ENCODE measurements around the gene GREB1L. TPM values are rescaled to one million over a fixed set of nuclear protein-coding genes. Genes with fewer than 3 reads are reported as not detected.

Gene GREB1L
- polyA plus RNA-seq, 2 of the 4 experiments (the other 2 are of a cell fraction) = 1.4 to 2.8 TPM

- TF ChIP-seq ATOH8 (CRISPR knock-in tag; IDR thresholded peaks at IDR 0.05; ENCODE audit: low read depth) (no peak), HES2 (IDR thresholded peaks at IDR 0.05) (no peak), ZNF302 (CRISPR knock-in tag; IDR thresholded peaks at IDR 0.05) (no peak), EHMT2 (IDR thresholded peaks at IDR 0.05; ENCODE audit: low read depth) (no peak), HOXA7 (CRISPR knock-in tag; IDR thresholded peaks at IDR 0.05) (no peak), PHF8 (IDR thresholded peaks at IDR 0.05; ENCODE audit: borderline replicate concordance, low read depth) (no peak), RFX5 (IDR thresholded peaks at IDR 0.05) (no peak)
These were observed 221.7 kb downstream of the GREB1L start (continued) for GRCh38 chr18:21463718-21464117.

- Histone ChIP-seq H3K4me1 (no peaks in the 10 kb centered on the region), H3K4me2 (no peak overlapping the region), H3K9me3 (no peaks in the 10 kb centered on the region), H3K27ac (no peak overlapping the region), H3K4me3 (no peak overlapping the region)
- ATAC-seq = no peak
- 45% methylated on average over 4 of the region's 4 CpGs for WGBS (ENCODE audit: missing lambda C conversion rate)
- DNase-seq (ENCODE audit: low read depth in 1 of 2, low spot score in 1 of 2) = no peak
- POLR2A ChIA-PET = no interaction called here
- CTCF ChIA-PET = no interaction called here
- no peak for TF ChIP-seq ZNF302 (CRISPR knock-in tag; IDR thresholded peaks at IDR 0.05)
- TF ChIP-seq CBX2 (IDR thresholded peaks at IDR 0.05; ENCODE audit: borderline replicate concordance, low read depth) = no peak
- TF ChIP-seq EHF (CRISPR knock-in tag; IDR thresholded peaks at IDR 0.05) = no peak
- no peak for TF ChIP-seq NR3C1 (IDR thresholded peaks at IDR 0.05)
- TF ChIP-seq HES2 (IDR thresholded peaks at IDR 0.05) = no peak
- TF ChIP-seq CEBPB (IDR thresholded peaks at IDR 0.05) = no peak
- no peak for TF ChIP-seq HOXB13 (CRISPR knock-in tag; IDR thresholded peaks at IDR 0.05; ENCODE audit: low read depth)
- no peak for TF ChIP-seq TP53 (CRISPR knock-in tag; IDR thresholded peaks at IDR 0.05)
- TF ChIP-seq FOXS1 (CRISPR knock-in tag; IDR thresholded peaks at IDR 0.05) = no peak
- no peak for TF ChIP-seq MYC (IDR thresholded peaks at IDR 0.05; ENCODE audit: borderline replicate concordance, low read length)
- TF ChIP-seq USF2 (IDR thresholded peaks at IDR 0.05) = no peak
- no peak for TF ChIP-seq HDAC2 (IDR thresholded peaks at IDR 0.05)
- no peak for TF ChIP-seq HMGXB4 (CRISPR knock-in tag; IDR thresholded peaks at IDR 0.05; ENCODE audit: borderline replicate concordance)
- TF ChIP-seq NPAS2 (CRISPR knock-in tag; IDR thresholded peaks at IDR 0.05; ENCODE audit: borderline replicate concordance) = no peak
- TF ChIP-seq CTCF (IDR thresholded peaks at IDR 0.05) = no peak
- FAIRE-seq = no peak
These were observed 226.6 kb downstream of the GREB1L start for GRCh38 chr18:21468514-21469164.

All from A549 (cell line).